Measurements from ENCODE around the gene RB1. TPM values are rescaled to one million over a fixed set of nuclear protein-coding genes. Genes with fewer than 3 reads are reported as not detected.

The RB1 gene
- total RNA-seq, 2 donors from 2014 or later: 42.1 to 43.7 TPM

DNA sequence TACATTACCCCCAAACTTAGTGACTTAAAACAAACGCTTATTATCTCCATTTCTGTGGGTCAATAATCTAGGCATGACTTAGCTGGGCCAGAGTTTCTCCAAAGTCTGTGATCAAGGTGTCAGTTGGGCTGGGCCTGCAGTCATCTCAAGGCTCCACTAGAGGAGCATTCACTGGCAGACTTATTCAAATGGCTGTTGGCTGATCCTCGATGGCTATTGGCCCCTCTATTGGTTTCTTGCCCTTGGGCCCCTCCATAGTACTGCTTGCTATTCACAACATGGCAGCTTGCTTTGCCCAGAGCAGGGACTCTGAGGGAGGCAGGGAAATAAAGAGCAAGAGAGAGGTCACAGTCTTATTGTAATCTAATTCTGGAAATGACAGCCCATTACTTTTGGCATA lies 171.7 kb downstream of the RB1 start:
- 97% methylated on average over 2 of the region's 2 CpGs for WGBS
- no peak overlapping the region for H3K4me3 ChIP-seq
- TF ChIP-seq, protein P1, sequence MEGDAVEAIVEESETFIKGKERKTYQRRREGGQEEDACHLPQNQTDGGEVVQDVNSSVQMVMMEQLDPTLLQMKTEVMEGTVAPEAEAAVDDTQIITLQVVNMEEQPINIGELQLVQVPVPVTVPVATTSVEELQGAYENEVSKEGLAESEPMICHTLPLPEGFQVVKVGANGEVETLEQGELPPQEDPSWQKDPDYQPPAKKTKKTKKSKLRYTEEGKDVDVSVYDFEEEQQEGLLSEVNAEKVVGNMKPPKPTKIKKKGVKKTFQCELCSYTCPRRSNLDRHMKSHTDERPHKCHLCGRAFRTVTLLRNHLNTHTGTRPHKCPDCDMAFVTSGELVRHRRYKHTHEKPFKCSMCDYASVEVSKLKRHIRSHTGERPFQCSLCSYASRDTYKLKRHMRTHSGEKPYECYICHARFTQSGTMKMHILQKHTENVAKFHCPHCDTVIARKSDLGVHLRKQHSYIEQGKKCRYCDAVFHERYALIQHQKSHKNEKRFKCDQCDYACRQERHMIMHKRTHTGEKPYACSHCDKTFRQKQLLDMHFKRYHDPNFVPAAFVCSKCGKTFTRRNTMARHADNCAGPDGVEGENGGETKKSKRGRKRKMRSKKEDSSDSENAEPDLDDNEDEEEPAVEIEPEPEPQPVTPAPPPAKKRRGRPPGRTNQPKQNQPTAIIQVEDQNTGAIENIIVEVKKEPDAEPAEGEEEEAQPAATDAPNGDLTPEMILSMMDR (IDR thresholded peaks at IDR 0.05): no peak
- TF ChIP-seq POLR2AphosphoS5 (IDR thresholded peaks at IDR 0.05) (no peak), POLR2A (IDR thresholded peaks at IDR 0.05) (no peak)
- no peaks in the 10 kb centered on the region for H3K27me3 ChIP-seq (replicated peaks; ENCODE audit: insufficient read depth)
- no peaks in the 10 kb centered on the region for H3K9me3 ChIP-seq
- no peak for DNase-seq (ENCODE audit: low spot score)
- no peaks in the 10 kb centered on the region for H3K4me1 ChIP-seq (replicated peaks)
- H3K27ac ChIP-seq: no peak overlapping the region
- intact Hi-C loops (cut with DNase I): no loop called here
- no peaks in the 10 kb centered on the region for H3K36me3 ChIP-seq

DNA sequence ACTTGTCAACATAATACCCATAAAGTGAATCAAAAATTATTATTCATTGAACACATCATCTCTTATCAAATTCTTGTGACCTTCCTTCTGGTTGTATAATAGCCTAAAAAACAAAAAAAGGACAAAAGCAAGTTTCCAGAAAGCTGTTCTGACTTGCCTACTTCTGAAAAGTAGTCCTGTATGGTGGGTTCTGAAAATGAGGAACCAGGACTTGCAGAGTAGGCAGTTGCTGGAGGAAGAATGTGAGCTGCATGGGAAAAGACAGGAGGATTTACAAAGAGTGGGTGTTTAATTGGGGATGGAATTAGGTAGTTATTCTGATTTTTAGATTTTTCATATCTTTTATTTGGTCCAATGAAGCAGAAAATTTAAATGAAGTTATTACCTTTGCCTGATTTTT lies 172.7 kb downstream of the RB1 start:
- H3K27me3 ChIP-seq (replicated peaks; ENCODE audit: insufficient read depth): no peaks in the 10 kb centered on the region
- intact Hi-C loops (cut with DNase I): no loop called here
- no peak overlapping the region for H3K4me3 ChIP-seq
- TF ChIP-seq POLR2AphosphoS5 (IDR thresholded peaks at IDR 0.05): no peak
- no peak for TF ChIP-seq POLR2A (IDR thresholded peaks at IDR 0.05)
- TF ChIP-seq, protein P1 (IDR thresholded peaks at IDR 0.05): no peak
- no peaks in the 10 kb centered on the region for H3K4me1 ChIP-seq (replicated peaks)
- H3K36me3 ChIP-seq: no peaks in the 10 kb centered on the region
- H3K27ac ChIP-seq: no peak overlapping the region
- H3K9me3 ChIP-seq: no peaks in the 10 kb centered on the region
- DNase-seq (ENCODE audit: low spot score): no peak

DNA sequence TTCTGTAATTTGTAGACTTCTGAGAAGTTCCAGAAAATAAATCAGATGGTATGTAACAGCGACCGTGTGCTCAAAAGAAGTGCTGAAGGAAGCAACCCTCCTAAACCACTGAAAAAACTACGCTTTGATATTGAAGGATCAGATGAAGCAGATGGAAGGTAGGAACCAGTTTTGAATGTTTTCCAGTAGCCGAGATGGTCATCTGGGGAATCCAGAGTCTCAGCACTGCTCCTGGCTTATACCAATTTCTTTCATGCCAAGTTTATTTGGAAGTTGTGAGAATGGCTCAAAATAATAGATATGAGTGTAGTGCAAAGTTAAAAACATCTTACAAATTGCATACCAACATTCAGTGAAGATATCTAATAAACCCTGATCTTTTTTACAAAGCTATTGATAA lies 173.1 kb downstream of the RB1 start:
- Histone ChIP-seq H3K4me1 (replicated peaks) (no peaks in the 10 kb centered on the region), H3K36me3 (no peaks in the 10 kb centered on the region), H3K4me3 (no peak overlapping the region), H3K27ac (no peak overlapping the region), H3K27me3 (replicated peaks; ENCODE audit: insufficient read depth) (no peaks in the 10 kb centered on the region), H3K9me3 (no peaks in the 10 kb centered on the region)
- TF ChIP-seq POLR2AphosphoS5 (IDR thresholded peaks at IDR 0.05) (no peak), POLR2A (IDR thresholded peaks at IDR 0.05) (no peak)
- TF ChIP-seq, protein P1 (IDR thresholded peaks at IDR 0.05): no peak
- 60% methylated on average over 4 of the region's 4 CpGs for WGBS
- DNase-seq (ENCODE audit: low spot score): no peak
- intact Hi-C loops (cut with DNase I): no loop called here

DNA sequence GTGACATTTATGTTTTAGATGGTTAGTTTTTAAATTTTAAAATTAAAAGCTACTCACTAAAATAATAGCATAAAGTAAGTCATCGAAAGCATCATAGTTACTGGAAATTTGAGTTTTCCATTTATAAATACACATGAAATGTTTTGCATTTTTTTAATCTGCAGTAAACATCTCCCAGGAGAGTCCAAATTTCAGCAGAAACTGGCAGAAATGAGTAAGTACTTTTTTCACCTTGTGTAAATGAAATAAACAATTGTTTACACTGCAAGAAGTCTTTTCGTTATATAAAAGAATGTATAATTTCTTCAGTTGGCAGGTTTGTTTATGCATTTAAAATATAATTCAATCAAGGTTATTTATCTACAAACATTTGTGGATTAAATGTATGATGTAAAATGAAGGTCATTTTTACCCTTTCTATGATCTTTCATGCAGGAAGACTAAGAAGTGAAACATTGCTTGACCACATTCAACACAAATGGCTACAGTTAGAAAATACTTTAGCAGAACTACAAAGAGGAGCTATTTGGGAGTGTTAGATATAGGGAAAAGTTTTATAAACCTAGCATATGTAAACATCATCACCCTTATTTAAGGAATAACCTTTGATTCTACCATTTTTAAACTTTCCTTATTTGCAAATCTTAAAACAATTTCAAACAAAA lies 173.8 kb downstream of the RB1 start:
- Histone ChIP-seq H3K9me3 (no peaks in the 10 kb centered on the region), H3K36me3 (no peaks in the 10 kb centered on the region), H3K27ac (no peak overlapping the region), H3K27me3 (replicated peaks; ENCODE audit: insufficient read depth) (no peaks in the 10 kb centered on the region), H3K4me1 (replicated peaks) (no peaks in the 10 kb centered on the region), H3K4me3 (no peak overlapping the region)
- WGBS: 90% methylated on average over 2 of the region's 2 CpGs
- intact Hi-C loops (cut with DNase I): no loop called here
- DNase-seq (ENCODE audit: low spot score): no peak
- TF ChIP-seq POLR2A (IDR thresholded peaks at IDR 0.05) (no peak), POLR2AphosphoS5 (IDR thresholded peaks at IDR 0.05) (no peak)
- TF ChIP-seq, protein P1 (IDR thresholded peaks at IDR 0.05): no peak

DNA sequence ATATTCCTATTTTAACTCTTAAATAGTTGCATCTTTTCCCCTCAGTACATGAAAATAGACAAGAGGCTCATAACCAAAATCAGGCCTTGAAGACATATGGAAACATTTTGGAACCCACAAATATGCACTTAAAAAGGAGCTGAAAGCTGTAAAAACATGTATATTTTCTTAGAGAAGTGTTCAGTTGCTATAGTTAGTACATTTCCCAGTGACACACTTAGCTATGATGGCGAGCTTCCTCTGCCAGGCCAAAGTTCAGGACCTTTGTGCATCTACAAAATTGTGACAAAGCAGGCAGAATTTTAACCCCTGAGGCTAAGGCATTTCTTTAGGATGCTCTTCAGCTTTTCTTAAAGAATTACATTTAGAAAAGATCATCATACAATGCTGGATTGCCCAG lies 174.8 kb downstream of the RB1 start:
- no peak for DNase-seq (ENCODE audit: low spot score)
- intact Hi-C loops (cut with DNase I): no loop called here
- H3K27me3 ChIP-seq (replicated peaks; ENCODE audit: insufficient read depth): no peaks in the 10 kb centered on the region
- H3K27ac ChIP-seq: no peak overlapping the region
- 71% methylated on average over 1 of the region's 1 CpG for WGBS
- TF ChIP-seq, protein P1 (IDR thresholded peaks at IDR 0.05): no peak
- no peak for TF ChIP-seq POLR2A (IDR thresholded peaks at IDR 0.05)
- TF ChIP-seq POLR2AphosphoS5 (IDR thresholded peaks at IDR 0.05): no peak
- no peaks in the 10 kb centered on the region for H3K4me1 ChIP-seq (replicated peaks)
- H3K9me3 ChIP-seq: no peaks in the 10 kb centered on the region
- no peak overlapping the region for H3K4me3 ChIP-seq
- H3K36me3 ChIP-seq: no peaks in the 10 kb centered on the region
